Ecto neural progenitor cell (in vitro differentiated cells): ENCODE measurements around the gene NRN1.
"Not testable (repeated sequence)": the region's sequence is repeated elsewhere in the genome, so short reads cannot be mapped to it uniquely, and the experiment has no call there.

ENCODE experiments used
- DNase-seq: peaks from one replicate; pipeline ENCODE4 v3.0.0-alpha.2; 2018; ENCODE audit warnings: low spot score

Gene NRN1, protein sequence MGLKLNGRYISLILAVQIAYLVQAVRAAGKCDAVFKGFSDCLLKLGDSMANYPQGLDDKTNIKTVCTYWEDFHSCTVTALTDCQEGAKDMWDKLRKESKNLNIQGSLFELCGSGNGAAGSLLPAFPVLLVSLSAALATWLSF

DNA sequence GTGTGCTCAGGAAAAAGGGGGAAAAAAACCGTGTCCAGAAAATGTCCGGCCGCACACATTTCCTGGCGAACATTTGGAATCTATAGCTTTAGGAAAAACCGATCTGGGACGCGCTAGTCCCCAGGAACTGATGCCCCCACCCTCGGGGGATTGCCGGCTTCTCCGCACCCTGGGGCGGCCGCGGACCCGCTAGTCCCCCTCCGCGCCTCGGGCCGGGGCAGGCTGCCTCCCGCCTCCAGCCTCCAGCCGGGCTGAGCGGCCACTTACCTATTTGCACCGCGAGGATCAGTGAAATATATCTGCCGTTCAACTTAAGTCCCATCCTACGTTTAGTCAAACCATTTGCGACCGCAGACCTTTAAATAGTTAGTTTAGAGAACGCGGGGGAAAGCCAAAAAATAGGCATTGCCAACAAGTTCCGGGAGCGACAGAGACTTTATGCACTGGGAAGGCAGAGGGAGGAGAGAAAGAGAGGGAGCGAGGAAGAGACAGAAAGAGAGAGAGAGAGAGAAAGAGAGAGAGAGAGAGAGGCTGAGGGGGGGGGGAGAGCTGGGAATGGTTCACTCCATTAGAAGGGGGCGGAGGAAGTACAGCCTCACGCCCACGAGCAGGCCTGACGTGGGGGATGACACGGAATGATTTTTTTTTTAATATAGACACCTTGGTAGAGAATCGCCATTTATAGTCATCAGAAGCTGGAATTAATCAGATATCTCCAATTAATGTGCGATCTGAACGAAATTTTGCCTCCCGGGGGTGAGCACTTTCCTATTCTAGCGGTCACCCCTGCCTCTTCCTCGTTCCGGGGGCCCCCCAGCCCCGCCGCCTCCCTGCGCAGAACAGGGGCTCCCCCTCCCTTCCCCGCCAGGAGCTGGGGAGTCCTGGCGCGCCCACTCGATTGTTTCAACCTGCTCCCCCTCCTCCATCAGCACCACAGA, at the start of gene NRN1:
TSS of gene NRN1 (minus strand) at position 498 of the 938 bp plus-strand sequence. CDS start at position 322, 176 bp downstream.
- no peak for DNase-seq

DNA sequence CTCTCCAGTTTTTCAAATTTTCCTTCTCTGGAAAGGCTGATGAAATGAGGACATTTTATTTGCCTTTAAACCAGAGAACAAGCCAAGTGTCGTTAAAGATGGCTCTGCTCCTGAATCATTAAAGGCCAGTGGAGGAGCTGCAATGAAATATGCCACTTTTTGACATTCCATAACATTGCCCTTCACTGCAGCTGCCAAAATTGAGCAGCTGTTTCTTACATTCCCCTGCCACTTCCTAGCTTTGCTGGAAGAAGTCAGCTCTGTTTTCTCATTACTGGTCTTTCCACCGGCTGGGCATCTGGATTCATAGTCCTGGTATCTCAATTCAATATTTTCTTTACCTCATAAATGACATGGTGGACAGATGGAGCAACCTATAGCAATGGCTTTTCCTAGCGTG, 45.5 kb upstream of the NRN1 start:
- DNase-seq = no peak

DNA sequence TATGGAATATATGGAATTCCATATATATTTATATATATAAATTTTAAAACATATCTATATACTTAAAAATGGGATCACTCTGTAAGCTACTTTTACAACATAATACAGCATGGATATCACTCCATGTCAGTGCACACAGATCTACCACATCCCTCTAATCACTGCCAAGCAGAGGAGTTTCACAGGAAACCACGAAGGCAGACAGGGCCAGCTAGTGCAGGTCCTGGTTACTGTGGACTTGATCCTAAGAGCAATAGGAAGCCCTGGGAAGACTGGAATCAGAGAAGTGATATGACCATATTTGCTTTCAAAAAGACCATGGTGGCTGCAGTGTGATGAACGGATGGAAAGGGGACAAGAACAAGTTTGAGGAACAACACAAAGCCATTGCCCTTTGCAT, 40.0 kb upstream of the NRN1 start:
- DNase-seq = no peak

DNA sequence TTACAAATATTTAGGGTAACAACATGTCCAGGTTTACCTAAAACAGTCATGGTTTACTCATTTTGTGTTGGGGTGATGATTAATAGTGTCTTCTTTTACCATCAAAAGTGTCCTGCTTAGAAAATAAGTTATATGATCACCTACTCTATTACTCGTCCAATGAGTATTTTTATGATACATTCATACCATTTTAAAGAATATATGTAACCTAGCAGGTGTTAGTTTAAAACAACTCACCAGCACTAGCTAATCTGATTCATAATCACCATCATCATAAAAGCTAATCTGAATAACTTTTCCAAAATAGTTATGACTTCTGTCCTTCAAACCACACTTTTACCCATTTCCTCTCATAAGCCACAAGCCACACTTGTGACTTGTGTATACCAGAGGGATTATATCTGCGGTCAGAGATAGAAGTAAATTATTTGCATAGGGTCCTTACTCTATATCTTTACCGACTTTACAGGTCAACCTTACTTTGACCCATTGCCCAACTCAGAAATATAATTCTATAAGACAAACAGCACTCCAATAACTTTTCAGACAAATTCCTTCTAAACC, 33.3 kb upstream of the NRN1 start:
- DNase-seq = no peak

DNA sequence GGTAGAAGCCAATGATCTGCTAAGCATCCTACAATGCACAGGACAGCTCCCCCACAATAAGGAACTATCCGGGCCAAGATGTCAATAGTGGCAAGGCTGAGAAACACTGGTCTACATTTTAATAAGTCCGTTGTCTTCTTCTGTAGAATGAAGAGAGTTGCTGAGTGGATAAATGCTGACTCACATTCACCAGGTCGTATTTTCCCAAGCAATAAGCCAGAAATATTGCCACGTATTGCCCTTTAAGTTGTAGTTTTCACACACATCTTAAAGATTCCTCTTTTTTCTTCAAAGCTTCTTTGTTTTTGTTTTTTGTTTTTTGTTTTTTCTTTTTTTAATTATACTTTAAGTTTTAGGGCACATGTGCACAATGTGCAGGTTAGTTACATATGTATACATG, 30.5 kb upstream of the NRN1 start:
- DNase-seq = no peak

DNA sequence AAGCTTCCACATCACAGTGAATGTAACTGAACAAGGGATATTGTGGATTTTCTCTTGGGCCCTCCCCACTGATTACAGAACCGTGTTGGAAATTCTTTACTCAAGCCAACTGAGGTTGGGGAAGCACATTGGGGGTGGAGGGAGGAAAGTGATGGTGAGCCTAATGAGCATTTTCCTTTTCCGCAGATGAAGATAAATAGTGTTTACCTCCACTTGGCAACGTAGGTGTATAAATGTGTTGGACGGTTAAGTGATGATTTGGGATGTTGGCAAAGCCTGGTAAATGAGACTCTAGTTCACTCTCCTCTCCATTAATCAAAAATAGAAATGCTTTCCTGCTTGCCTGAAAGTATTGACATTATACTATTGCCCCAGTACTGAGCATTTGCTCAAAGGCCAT, 27.1 kb upstream of the NRN1 start:
- no peak for DNase-seq

DNA sequence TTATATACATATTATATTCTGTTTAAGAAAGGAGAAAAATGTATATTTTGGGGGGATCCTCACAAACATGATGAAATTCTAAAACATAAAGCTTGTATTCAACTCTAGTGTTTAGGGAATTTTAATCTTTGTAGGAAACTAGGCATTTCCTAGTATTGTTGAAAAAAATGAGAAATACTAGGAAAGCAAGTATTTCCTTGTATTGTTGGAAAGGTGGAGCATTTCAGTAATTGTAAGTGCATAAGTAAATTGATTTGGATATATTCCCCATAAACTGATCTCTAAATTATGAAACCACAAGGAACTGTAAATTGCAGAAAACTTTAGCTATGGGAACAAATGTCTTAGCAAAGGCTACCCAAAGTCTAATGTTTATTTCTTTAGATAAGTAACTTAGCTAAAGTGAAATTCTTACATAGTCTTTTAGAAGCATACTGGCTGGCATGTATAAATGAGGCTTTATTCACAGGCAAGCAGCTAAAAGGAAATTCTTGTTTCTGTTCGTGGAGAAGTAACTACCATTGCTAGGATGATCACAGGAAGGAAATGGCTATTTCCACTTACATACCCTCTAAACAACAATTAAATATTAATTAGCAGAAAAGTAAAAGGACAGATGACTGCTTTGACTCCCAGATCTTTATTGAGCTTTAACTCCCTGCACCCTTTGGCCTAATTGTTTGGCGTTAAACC, 19.9 kb upstream of the NRN1 start:
- no peak for DNase-seq

DNA sequence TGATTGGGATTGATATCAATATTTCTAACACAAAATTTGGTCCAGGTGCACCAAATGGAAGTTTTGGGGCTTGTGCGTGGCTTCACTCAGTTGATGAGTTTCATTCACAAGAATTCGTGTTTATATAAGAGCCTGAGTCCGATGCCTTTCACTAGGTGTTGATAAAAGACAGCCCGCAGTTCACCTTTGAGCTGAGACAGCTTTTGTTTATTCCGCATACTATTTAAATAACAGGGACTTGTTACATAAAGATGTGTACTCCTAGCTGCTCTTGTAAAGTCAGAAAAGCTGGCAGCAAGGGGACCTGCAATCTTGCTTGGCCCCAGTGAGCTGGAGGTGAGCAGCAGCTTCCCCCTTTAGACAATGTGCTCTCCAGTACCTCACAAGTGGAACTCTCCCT, 19.0 kb upstream of the NRN1 start:
- no peak for DNase-seq

DNA sequence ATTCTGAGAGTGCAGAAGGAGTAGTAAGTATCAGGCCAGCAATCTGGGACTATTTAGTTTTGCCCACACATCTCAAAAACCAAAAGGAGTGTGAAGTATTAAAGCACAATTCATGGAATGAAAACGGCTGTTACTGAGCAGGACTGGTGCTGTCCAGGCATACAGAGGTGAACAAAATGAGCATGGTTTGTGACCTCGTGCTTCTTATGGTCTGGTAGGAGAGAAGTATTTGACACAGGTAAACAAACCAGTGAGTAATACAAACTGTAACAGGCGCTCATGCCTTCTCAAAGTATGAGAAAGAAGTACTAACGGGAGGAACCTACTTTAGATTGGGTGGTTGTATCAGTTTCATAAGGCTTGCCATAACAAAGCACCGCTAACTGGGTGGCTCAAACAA, 17.5 kb upstream of the NRN1 start:
- DNase-seq = no peak

DNA sequence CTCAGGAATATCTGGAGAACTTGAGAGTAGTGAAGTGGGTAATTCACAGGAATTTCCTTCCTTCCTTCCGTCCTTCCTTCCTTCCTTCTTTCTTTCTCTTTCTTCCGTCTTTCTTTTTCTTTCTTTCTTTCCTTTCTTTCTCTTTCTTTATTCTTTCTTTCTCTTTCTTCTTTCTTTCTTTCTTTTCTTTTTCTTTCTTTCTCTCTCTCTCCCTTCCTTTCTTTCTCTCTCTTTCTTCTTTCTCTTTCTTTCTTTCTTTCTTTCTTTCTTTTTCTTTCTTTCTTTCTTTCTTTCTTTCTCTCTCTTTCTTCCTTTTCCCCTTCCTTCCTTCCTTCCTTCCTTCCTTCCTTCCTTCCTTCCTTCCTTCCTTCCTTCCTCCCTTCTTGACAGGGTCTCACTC, 16.1 kb upstream of the NRN1 start:
- not testable (repeated sequence) for DNase-seq

DNA sequence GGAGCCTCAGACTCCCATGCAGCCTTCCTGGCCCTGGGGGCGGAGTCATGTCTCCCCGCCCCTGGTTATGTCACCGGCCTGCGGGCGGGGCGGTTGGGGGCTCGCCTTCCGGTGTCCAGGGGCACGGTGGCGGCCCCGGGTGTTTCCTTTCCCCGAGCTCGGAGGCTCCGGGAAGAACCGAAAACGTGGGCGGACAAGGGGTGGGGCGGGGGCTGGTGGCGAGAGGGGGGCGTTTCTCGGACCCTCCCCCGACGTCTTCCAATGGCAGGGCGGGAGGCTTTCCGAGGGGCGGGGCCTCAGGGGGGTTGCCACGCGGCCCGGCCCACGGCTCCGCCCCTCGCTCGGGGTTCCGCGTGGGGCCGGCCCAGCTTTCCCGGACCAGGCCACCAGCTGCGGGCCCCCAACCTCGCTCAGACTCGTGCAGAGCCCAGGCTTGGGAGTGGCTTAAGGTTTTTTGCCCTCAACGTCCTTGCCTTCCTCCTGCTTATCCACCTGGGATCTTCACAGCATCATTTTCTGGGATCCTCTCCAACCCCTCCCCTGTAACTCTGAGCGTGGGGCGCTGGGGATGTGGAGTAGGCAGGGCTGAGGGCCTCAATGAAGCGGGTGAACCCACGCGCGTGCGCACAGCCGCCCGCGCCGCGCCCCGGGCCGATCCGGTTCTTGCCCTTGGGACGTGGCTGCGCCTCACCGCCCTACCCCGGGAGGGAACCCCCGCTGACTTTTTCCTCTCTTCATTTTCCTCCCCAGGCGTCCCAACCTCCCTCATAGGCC, 2.1 kb upstream of the NRN1 start:
- DNase-seq = peak; percentile 91

DNA sequence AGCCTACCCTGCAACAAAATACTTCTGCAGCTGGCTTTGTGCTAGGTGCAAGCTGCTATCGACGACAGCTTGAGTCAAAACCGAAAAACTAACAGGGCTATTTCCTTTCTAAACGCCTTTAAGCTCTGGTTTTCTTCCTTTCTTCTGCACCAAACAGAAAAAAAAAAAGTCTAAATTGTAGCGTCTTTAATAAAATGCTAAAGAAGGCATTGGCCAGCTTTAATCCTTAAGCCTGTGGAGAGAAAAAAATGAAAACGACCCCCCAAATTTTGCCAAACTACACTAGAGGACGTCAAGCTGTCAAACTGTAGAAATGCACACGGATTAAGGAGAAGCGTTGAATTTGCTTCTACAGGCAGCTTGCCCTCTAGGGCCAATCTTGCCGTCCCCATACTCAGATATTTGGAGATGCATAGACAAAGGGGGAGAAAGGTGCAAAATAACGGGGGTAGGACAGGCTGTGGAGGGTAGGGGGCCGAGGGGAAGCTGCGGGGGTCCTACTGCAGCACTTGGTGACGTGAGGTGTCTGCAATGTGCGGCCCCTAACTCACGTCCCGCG, 1.4 kb upstream of the NRN1 start:
- no peak for DNase-seq

DNA sequence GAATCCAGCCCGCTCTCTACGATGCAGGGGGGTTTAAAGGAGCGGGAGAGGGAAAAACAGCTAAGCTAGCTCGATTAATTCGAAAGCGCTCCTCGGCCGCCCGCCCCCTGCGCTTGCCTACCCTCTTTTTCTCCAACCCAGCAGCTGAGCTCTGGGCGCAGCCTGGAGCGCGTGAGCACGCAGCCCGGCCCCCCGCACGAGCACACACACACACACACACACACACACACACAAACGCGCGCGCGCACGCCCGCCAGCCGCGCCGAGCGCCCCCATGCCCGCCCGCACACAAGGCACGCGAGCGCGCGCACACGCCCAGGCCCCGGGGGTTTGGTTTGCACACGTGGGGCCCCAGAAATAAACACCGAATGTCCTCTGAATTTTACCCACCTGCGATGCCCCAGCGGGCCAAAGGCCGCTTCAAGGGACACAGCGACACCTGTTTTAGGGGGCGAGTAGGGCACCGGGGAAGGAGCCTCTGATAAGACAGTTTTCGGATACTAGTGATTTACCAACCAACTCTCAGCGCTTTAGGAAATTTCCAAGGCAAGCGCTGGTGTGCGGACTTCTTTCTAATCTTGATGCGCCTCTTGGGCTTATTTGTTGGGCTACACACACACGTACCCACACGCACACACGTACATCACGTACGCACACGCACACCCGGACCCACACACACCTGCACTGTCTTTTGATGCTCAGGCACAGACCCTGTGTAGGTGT, 802 bp upstream of the NRN1 start:
- peak; percentile 77 for DNase-seq

DNA sequence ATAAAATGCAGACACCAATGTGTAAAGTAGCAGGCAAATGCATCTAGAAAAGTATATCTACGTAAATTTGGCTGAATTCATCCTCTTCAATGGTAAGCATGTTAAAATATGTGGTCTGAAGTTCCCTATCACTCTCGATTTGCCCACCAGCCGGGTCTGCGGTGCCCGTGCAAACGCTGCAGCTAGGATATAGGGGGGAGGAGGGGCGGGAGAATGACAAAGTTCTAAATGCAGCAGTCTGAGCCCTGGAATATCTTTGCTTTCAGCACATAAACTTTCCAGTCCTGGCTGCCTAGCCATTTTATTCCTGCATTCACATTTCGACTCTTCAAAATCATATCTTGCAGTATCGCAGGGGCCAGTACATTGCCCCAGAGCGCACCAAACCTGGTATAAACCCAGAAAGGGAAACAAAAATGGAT, 708 bp downstream of the NRN1 start:
- DNase-seq = no peak

DNA sequence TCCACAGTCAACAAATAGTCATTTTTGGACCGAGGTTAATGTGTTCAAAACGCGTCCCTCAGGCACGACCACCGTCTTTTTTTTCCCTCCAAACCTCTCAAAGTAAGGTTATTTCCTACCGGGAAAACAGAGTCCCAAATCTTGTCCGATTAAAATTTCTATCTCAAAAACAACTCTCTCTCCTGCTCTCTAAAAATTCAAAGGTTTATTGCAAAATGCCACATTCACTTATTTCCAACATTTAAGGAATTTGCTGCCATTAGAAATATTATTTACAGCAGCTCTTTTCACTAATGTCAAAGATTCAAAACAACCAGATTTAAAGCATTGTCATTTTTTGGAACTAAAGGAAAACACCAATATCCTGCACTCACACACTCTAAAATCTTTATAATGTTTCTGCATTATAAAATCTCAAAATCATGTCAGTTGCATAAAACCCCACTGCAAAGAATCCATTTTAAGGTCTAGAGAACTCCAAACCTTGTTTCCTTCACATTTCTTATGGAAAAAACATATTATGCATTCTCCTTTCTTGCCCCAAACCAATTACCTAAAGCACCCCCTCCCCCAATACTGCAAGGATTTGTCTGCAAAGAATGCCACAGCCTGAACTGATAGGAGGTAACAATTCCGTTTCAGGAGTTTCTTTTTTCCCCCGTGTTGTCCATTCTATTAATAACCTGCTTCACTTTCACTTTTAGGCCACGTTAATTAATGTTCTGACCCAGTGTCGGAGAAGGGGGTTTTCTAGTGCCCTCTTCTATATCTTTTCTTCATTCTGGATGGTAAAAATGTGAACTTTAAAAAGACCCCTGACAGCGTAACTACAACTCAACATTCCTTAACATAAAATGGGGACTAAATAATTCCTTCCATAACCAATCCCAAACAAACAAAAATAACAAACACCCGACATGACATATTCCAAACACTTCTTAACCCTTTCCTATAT, 1.4 kb downstream of the NRN1 start:
- DNase-seq = no peak

DNA sequence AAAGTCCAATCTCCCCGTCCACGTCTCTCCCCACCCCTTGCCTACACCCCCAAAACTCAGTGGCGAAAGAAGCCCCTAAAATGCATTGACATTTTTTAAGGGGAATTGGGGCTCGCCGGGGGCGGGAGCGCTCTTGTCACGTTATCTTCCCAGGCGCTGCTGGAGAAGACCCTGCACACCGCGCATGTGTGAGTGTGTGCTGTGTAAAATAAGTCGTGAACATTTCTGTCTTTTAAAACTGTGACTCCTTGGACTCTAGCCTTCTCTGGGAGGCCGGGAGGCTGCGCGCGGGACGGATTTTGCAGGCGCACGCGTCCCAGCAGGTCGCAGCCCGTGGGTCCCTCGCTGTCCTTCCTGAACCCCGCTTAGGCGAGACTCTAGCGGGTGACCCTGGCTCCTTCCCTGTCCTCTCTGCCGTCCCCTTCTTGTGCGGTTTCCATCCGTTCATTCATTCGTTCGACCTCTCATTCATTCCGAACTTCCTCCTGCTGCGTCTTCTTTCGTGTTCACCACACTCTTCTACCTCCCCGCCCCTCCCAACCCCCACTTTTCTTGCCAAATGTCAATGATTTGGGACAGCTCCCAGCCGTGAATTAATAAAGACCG, 2.2 kb downstream of the NRN1 start:
- peak; percentile 56 for DNase-seq

DNA sequence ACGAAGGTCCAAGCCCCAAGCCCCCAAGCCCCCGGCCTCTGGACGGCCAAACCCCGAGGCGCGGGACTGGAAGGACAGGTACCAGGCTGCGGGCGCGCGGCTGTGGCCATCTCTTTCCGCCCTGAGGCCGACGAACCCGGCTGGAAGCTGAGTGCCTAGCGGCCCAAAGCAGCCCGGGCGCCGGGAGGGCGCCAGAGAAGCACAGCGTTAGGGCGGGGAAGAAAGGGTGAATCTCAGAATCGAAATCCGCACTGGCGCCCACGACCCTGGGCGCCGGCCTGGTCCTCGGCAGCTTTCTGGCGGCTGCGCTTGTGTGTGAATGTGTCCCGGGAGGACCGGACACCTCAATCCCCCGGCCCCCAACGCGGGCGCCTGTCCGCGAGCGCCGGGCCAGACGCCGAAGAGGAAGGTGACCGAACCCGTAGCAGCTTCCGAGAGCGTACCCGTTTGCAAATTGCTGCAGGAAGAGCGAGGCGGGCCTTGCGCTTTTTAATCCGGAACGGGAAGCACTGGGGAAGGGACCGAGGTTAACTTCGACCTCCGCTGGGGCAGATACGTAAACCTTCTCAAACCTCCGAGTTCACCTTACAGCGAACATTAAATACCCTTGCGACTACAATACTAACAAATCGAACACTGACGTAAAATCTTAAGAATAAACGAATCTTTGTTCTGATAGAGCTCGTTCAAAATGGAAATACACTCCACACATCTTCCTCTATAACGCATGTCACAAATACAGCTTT, 2.9 kb downstream of the NRN1 start:
- peak; percentile 79 for DNase-seq

DNA sequence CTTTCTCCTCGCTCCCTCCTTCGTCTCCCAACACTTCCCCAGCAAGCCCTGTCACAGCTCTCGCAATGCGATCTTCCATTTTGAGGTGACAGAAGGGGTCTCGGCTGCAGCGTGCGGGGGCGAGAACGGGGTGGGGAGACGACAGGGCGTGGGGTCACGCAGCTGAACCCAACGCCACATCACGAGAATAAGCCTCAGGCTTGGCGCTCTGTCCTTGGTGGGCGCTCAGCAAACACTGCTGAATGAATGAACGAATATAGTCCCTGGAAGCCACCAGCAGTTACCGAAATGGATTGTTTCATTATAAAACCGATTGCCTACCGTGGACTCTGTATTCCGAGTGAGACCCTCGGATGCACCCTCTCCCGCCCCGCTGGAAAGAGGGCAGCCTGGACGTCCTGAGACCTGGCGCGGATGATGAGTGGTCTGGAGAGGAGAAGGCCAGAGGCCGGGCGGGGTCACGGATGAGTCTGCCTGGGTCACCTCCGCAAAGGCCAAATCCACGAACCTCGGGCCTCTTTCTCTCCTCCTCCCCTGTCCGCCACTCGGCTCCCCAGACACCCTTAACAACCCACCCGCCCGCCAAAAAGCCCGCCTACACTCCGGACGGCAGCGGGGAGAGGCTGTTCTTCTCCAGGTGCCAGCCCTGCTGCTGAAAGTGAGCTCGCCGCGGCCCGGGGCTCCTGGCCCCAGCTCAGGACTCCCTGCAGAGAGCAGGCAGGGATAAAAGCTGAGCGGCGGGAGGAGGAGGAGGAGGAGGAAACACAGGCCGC, 3.7 kb downstream of the NRN1 start:
- peak; percentile 49 for DNase-seq
